Ovary (tissue), 3 donors: ENCODE measurements around the gene NNMT.

Experiments used
- CTCF ChIP-seq, 3 donors: fragments of 450-650 bp in 2 of 3; fragments of 200-600 bp in 1 of 3; IDR thresholded peaks; one replicate each; pipeline versions ENCODE4 v1.5.1 to v1.8.0; 2016 to 2022; ENCODE audit warnings: antibody characterized with exemption in 3 of 3, mild to moderate bottlenecking in 1 of 3
- EP300 ChIP-seq: sonication (generic); formaldehyde crosslinking; IDR thresholded peaks from one replicate; pipeline ENCODE4 v1.6.1; 2017; ENCODE audit warnings: antibody characterized with exemption
- POLR2A ChIP-seq: fragments of 450-650 bp; IDR thresholded peaks from one replicate; pipeline ENCODE4 v1.6.1; 2017; ENCODE audit warnings: antibody characterized with exemption, mild to moderate bottlenecking, moderate library complexity
- donor health status: DM: no; HTN: no; CAD: no.

- TF ChIP-seq CTCF (IDR thresholded peaks at IDR 0.05) (no peak), EP300 (no peak), POLR2A (no peak)
Observed at GRCh38 chr11:114275280-114275679, 20.9 kb upstream of the NNMT start.
